Nasal cavity respiratory epithelium epithelial cell of viscerocranial mucosa (primary cell): ENCODE results near the gene OR10A4. TPM values are rescaled to one million over a fixed set of nuclear protein-coding genes. Genes with fewer than 3 reads are reported as not detected.

ENCODE experiments used
- total RNA-seq: library from RNA; depleted of rRNA; stranded (reverse); fragments of >200 nt; gene quantifications from 2 replicates; pipeline ENCODE4 v1.2.3, GENCODE V29; 2014

OR10A4 gene, protein sequence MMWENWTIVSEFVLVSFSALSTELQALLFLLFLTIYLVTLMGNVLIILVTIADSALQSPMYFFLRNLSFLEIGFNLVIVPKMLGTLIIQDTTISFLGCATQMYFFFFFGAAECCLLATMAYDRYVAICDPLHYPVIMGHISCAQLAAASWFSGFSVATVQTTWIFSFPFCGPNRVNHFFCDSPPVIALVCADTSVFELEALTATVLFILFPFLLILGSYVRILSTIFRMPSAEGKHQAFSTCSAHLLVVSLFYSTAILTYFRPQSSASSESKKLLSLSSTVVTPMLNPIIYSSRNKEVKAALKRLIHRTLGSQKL
- not detected in 2 replicates for total RNA-seq

GRCh38 chr11:6876325-6876724 lies at the start of gene OR10A4:
Gene OR10A4, plus strand, starts transcription at chr11:6876625. Its CDS starts 23 bp downstream, at chr11:6876648.

GRCh38 chr11:6845383-6845782 lies 31.0 kb upstream of the OR10A4 start, which contains the start of gene OR10A5:
Gene OR10A5, plus strand, starts transcription at chr11:6845683. Its CDS starts 0 bp downstream, at chr11:6845683.

GRCh38 chr11:6862961-6863360 lies 13.5 kb upstream of the OR10A4 start, which contains the start of gene OR10A2:
Gene OR10A2, plus strand, starts transcription at chr11:6863057. Its CDS starts 6,698 bp downstream, at chr11:6869755.

GRCh38 chr11:6892400-6892799 lies 16.0 kb downstream of the OR10A4 start, which contains the start of gene OR2D2:
Gene OR2D2, minus strand, starts transcription at chr11:6892500. Its CDS starts 0 bp downstream, at chr11:6892500.

GRCh38 chr11:6920702-6921101 lies 44.3 kb downstream of the OR10A4 start, which contains the start of gene OR2D3:
Gene OR2D3, plus strand, starts transcription at chr11:6921002. Its CDS starts 0 bp downstream, at chr11:6921002.

GRCh38 chr11:6926208-6927029 lies 50.0 kb downstream of the OR10A4 start, which contains the start of gene ZNF215:
Gene ZNF215, plus strand, starts transcription at chr11:6926426. Its CDS starts 5,847 bp downstream, at chr11:6932273.

Other genes starting within 250 kb of the OR10A4 start
- gene DCHS1, start 220.8 kb upstream of the OR10A4 start, total RNA-seq = under 0.01 and 0.21 TPM in 2 replicates
- 25.1 and 52.3 TPM in 2 replicates for gene MRPL17, start 193.3 kb upstream of the OR10A4 start, total RNA-seq
- under 0.01 and 0.07 TPM in 2 replicates for gene OR2AG2, start 104.6 kb upstream of the OR10A4 start, total RNA-seq
- not detected in 2 replicates for gene OR2AG1, start 93.6 kb upstream of the OR10A4 start, total RNA-seq
- gene OR6A2, start 76.9 kb upstream of the OR10A4 start, total RNA-seq = under 0.01 and 0.14 TPM in 2 replicates
- gene OR10A5, start 30.9 kb upstream of the OR10A4 start, total RNA-seq = not detected in 2 replicates
- gene OR10A2, start 13.6 kb upstream of the OR10A4 start, total RNA-seq = not detected in 2 replicates
- under 0.01 and 0.21 TPM in 2 replicates for gene OR2D2, start 15.9 kb downstream of the OR10A4 start, total RNA-seq
- not detected in 2 replicates for gene OR2D3, start 44.4 kb downstream of the OR10A4 start, total RNA-seq
- 5.8 and 8.2 TPM in 2 replicates for gene ZNF215, start 49.8 kb downstream of the OR10A4 start, total RNA-seq
- 2.1 TPM in 2 replicates for gene ZNF214, start 143.7 kb downstream of the OR10A4 start, total RNA-seq
- gene NLRP14, start 143.9 kb downstream of the OR10A4 start, total RNA-seq = under 0.01 and 0.07 TPM in 2 replicates
- not detected in 2 replicates for gene RBMXL2, start 212.4 kb downstream of the OR10A4 start, total RNA-seq